Neural cell (in vitro differentiated cells): Measurements from ENCODE around the gene ATP2B2.

ENCODE experiments used
- CTCF ChIP-seq: fragments of 450-650 bp; IDR thresholded peaks from 2 replicates; pipeline ENCODE4 v1.5.1; 2014; ENCODE audit warnings: antibody characterized with exemption, mild to moderate bottlenecking, moderate library complexity; ENCODE audit not compliant: poor library complexity, severe bottlenecking
- EP300 ChIP-seq: fragments of 450-650 bp; conservative IDR thresholded peaks from 2 replicates; pipeline ENCODE4 v1.6.1; 2014; ENCODE audit warnings: antibody characterized with exemption, mild to moderate bottlenecking, moderate library complexity; ENCODE audit not compliant: poor library complexity, severe bottlenecking
- MXI1 ChIP-seq: fragments of 450-650 bp; conservative IDR thresholded peaks from 2 replicates; pipeline ENCODE4 v1.6.1; 2014; ENCODE audit warnings: antibody characterized with exemption, mild to moderate bottlenecking; ENCODE audit not compliant: poor library complexity, severe bottlenecking

- no peak for TF ChIP-seq CTCF
- TF ChIP-seq EP300: no peak
- TF ChIP-seq MXI1: no peak
Observed at GRCh38 chr3:10334042-10334441, 171.3 kb downstream of the ATP2B2 start.
